Testis (tissue), 3 donors: ENCODE results near the gene INPP4A. TPM values are rescaled to one million over a fixed set of nuclear protein-coding genes. Genes with fewer than 3 reads are reported as not detected.

Source experiments
- DNase-seq: peaks from one replicate; pipeline ENCODE4 v3.0.0-alpha.2; 2019
- H3K27ac ChIP-seq, 2 donors: fragments of 200-600 bp; sonication (generic); one replicate each; pipeline ENCODE4 v1.5.1; 2019
- H3K27me3 ChIP-seq: fragments of 200-600 bp; sonication (generic); one replicate; pipeline ENCODE4 v1.5.1; 2019
- H3K36me3 ChIP-seq: fragments of 200-600 bp; sonication (generic); one replicate; pipeline ENCODE4 v1.5.1; 2017; ENCODE audit warnings: low read depth; ENCODE audit errors: missing control alignments
- H3K4me1 ChIP-seq: fragments of 200-600 bp; sonication (generic); one replicate; pipeline ENCODE4 v1.5.1; 2019
- H3K4me3 ChIP-seq, 2 donors: fragments of 200-600 bp; sonication (generic); one replicate each; pipeline ENCODE4 v1.5.1; 2017 to 2019
- H3K9me3 ChIP-seq: fragments of 200-600 bp; sonication (generic); one replicate; pipeline ENCODE4 v1.5.1; 2017
- POLR2A ChIP-seq: fragments of 450-650 bp; IDR thresholded peaks from one replicate; pipeline ENCODE4 v1.6.1; 2017; ENCODE audit warnings: antibody characterized with exemption, mild to moderate bottlenecking, moderate library complexity
- WGBS, 2 donors: methylation state at CpG; one replicate each; pipeline ENCODE4 v1.1.5; 2018; 5-methylcytosine and 5-hydroxymethylcytosine counted together
- intact Hi-C: fragments of 100-400 bp; cut with DNase I; formaldehyde crosslinking; loops from one replicate; pipeline ENCODE4 v1.15.1; 2023; ENCODE audit warnings: low total_unique reads
- polyA plus RNA-seq: library from polyadenylated mRNA; stranded (reverse); fragments of 350-450 nt; fragmentation: Illumina TruSeq; extraction: RNeasy Lipid Tissue Mini Kit (QIAGEN cat#74804); gene quantifications from one replicate; pipeline ENCODE4 v1.2.3, GENCODE V29; 2014; ENCODE audit warnings: low read depth, low replicate concordance; ENCODE audit not compliant: insufficient read depth
- total RNA-seq, 2 donors: library from RNA; depleted of rRNA; stranded (reverse); fragments of >200 nt; gene quantifications; one replicate each; pipeline ENCODE4 v1.2.3, GENCODE V29; 2016
- TF ChIP-seq, protein P1 (sequence below), 3 experiments: fragments of 450-650 bp in 2 of 3; fragments of 200-600 bp in 1 of 3; sonication (generic) in 1 of 3; IDR thresholded peaks; one replicate each; pipeline ENCODE4 v1.5.1; 2016 to 2019; ENCODE audit warnings: antibody characterized with exemption in 3 of 3, mild to moderate bottlenecking in 2 of 3, moderate library complexity in 1 of 3

The INPP4A gene
- total and polyA plus RNA-seq, 3 donors from 2014 or later: 13.3 to 42.9 (median 35.6) TPM

DNA sequence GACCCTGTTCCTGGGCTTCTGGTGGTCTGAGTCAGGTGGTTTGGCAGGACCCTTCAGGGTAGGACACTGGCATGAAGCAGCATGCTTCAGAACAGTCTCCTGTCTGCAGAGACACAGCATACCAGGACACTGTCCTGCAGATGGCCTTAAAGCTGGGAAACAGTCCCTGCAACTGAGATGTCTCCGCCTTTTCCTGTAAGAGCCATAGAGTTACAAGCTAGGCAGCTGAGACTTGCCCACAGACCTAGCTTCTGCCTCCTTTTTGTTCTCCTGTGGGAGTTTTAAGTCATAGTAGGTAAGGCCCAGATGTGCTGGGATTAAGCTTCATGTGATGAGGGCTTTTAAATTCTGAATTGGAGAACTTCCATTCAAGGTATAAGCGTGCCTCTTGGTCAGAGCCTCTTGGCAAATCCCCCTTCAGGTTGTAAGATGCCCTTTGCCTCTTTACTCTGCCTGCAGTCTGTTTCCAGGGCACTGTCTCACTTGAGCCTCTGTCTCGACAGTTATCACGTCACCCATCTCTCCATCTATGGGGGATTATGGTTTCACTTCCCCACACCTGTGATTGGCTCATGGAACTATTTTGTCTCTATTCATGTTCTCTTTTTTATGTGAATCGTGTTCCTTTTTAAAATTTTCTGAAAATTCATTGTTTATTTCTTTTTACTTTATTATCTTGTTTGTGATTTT, 111.8 kb downstream of the INPP4A start:
- no peak overlapping the region for H3K4me3 ChIP-seq
- no peak overlapping the region for H3K27ac ChIP-seq
- TF ChIP-seq POLR2A: no peak
- TF ChIP-seq, protein P1, sequence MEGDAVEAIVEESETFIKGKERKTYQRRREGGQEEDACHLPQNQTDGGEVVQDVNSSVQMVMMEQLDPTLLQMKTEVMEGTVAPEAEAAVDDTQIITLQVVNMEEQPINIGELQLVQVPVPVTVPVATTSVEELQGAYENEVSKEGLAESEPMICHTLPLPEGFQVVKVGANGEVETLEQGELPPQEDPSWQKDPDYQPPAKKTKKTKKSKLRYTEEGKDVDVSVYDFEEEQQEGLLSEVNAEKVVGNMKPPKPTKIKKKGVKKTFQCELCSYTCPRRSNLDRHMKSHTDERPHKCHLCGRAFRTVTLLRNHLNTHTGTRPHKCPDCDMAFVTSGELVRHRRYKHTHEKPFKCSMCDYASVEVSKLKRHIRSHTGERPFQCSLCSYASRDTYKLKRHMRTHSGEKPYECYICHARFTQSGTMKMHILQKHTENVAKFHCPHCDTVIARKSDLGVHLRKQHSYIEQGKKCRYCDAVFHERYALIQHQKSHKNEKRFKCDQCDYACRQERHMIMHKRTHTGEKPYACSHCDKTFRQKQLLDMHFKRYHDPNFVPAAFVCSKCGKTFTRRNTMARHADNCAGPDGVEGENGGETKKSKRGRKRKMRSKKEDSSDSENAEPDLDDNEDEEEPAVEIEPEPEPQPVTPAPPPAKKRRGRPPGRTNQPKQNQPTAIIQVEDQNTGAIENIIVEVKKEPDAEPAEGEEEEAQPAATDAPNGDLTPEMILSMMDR (IDR thresholded peaks at IDR 0.05): no peak
- no peaks in the 10 kb centered on the region for H3K27me3 ChIP-seq
- no peaks in the 10 kb centered on the region for H3K9me3 ChIP-seq
- H3K4me1 ChIP-seq: no peaks in the 10 kb centered on the region
- intact Hi-C loops: no loop called here
- DNase-seq: no peak
- no peaks in the 10 kb centered on the region for H3K36me3 ChIP-seq
- WGBS, 2 donors: 92% methylated on average over 5 of the region's 5 CpGs

DNA sequence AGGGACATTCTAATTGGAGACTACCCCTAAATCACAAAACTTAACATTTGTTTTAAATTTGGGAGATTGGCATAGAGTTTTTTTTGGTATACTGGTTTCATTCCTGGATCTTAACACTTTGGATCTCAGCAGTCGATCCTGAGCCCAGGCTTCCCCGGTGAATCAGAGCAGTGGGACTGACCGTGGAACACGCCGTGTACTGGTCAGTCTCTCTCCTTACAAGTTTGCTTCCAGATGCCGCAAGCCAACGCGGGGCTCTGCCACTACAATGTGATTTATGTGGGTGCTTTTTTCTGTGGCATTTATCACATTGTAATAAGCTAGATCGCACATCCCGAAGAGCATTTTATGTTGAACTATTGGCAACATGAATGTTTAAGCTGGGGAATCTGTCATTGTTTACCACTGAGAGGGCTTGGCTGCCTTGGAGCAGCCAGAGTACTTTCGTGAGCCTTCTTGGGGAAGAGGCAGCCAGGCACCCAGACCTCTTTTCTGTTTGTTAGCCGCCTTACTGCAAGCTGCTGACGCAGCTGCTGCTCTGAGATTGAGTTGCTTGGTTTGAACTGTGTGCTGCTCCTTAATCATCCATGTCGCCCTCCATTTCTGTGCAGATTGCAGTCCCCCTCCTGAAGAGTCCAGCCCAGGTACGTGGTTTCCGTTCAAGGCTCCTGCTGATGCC, 114.3 kb downstream of the INPP4A start:
- TF ChIP-seq, protein P1 (IDR thresholded peaks at IDR 0.05): no peak
- TF ChIP-seq POLR2A: no peak
- Histone ChIP-seq H3K4me3 (no peak overlapping the region), H3K36me3 (no peaks in the 10 kb centered on the region), H3K27me3 (no peaks in the 10 kb centered on the region), H3K27ac (no peak overlapping the region), H3K4me1 (no peaks in the 10 kb centered on the region), H3K9me3 (no peaks in the 10 kb centered on the region)
- intact Hi-C loops: no loop called here
- 88 to 92% methylated on average over 16 of the region's 16 CpGs for WGBS, 2 donors
- DNase-seq: no peak

DNA sequence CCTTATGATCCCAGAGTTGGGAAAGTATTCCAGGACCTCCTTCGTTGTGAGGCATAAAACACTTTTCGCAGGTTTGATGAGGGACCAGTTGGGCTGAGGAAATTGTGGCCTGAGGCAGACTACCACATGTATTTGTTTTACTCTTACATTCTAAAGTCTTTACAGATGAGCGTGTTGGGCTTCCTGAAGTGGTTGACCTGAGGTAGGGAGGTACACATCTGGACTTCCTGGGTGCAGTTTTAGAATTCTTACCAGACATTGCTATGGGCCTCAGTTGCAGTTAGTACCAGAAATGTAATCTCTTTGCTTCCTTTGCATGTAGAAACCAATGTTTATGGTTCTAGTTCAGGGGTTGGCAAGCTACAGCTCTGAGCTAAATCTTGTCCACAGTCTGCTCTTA, 114.9 kb downstream of the INPP4A start:
- WGBS, 2 donors: 66 to 94% methylated on average over 3 of the region's 3 CpGs
- TF ChIP-seq POLR2A: no peak
- TF ChIP-seq, protein P1 (IDR thresholded peaks at IDR 0.05): no peak
- no peaks in the 10 kb centered on the region for H3K9me3 ChIP-seq
- H3K36me3 ChIP-seq: no peaks in the 10 kb centered on the region
- H3K4me3 ChIP-seq: no peak overlapping the region
- no peaks in the 10 kb centered on the region for H3K4me1 ChIP-seq
- no peak for DNase-seq
- no peaks in the 10 kb centered on the region for H3K27me3 ChIP-seq
- no peak overlapping the region for H3K27ac ChIP-seq
- intact Hi-C loops: no loop called here

DNA sequence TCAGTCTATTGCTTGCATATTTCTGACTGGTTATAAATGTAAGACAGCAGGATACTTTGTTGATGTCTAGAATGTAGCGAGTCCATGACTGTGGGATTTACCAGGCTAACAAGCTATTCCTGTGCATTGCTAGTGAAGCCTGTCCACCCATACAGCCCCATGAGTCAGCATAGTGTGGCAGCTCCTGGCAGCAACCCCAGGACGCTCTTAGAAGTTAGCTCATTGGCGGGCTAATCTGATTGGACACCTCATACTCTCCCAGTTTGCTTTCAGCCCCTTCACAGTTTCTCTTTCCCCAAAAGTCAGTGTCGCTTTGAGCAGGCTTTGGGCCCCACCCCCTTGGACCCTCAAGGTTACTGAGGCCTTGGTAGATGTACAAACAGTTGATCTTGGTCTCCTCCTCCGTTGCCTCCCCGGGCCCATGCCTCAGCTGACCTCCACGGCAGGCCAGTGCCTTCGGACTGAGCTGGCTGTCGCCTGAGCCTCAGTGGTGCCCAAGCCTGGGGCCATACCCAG, 115.7 kb downstream of the INPP4A start:
- no peaks in the 10 kb centered on the region for H3K4me1 ChIP-seq
- H3K27ac ChIP-seq: no peak overlapping the region
- WGBS, 2 donors: 74 to 76% methylated on average over 7 to 9 of the region's 9 CpGs
- peak; percentile 43 for DNase-seq
- no peak for TF ChIP-seq POLR2A
- TF ChIP-seq, protein P1 (IDR thresholded peaks at IDR 0.05): no peak
- no peak overlapping the region for H3K4me3 ChIP-seq
- H3K9me3 ChIP-seq: no peaks in the 10 kb centered on the region
- H3K27me3 ChIP-seq: no peaks in the 10 kb centered on the region
- H3K36me3 ChIP-seq: no peaks in the 10 kb centered on the region
- intact Hi-C loops: no loop called here
